ENCODE data around the gene ARHGEF19.

DNA sequence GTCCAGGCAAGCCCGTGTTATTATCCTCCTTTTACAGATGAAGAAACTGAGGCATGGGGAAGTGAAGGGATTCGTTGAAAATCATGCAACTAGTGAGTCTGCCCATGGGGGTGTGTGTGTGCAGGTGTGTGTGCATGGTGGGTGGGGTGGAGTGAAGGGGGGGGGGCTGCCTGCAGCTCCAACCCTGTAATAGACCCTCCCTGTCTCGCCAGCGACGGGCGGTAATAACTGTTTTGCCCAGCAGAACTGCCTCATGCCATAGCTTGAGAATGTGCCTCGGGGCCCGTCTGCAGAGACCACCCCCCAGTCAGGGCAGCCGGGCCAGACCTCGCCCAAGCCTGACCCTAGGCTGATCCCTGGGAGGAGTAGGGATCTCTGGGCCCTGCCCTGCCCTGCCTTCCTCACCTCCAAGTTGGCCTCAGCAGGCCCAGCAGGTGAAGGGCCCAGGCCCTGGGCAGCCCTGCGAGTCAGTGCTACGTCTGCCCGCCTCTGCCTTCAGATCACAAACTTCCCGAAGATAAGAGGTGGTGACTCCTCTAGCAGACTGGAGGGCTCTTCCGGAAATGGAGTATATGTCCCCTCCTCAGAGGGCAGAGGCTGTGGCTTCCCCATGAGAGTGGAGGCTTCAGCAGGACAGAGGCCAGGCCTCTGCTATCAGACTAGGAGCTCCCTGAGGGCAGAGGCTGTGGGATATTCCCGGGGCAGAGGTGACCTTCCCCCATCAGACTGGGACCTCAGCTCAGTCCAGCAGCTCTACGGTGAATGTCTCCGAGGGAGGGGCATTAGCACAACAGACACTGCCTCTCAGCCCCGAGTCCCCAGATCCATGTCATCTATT lies 40.9 kb downstream of the ARHGEF19 start:
- TF ChIP-seq, protein P1, sequence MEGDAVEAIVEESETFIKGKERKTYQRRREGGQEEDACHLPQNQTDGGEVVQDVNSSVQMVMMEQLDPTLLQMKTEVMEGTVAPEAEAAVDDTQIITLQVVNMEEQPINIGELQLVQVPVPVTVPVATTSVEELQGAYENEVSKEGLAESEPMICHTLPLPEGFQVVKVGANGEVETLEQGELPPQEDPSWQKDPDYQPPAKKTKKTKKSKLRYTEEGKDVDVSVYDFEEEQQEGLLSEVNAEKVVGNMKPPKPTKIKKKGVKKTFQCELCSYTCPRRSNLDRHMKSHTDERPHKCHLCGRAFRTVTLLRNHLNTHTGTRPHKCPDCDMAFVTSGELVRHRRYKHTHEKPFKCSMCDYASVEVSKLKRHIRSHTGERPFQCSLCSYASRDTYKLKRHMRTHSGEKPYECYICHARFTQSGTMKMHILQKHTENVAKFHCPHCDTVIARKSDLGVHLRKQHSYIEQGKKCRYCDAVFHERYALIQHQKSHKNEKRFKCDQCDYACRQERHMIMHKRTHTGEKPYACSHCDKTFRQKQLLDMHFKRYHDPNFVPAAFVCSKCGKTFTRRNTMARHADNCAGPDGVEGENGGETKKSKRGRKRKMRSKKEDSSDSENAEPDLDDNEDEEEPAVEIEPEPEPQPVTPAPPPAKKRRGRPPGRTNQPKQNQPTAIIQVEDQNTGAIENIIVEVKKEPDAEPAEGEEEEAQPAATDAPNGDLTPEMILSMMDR (IDR thresholded peaks at IDR 0.05; ENCODE audit: low read depth, low read length, poor library complexity, severe bottlenecking) = no peak
- no peak for TF ChIP-seq EZH2phosphoT487 (IDR thresholded peaks at IDR 0.05; ENCODE audit: borderline replicate concordance, low read length)

All from DOHH2 (cell line).